ENCODE measurements around the gene CDC42EP4. TPM values are rescaled to one million over a fixed set of nuclear protein-coding genes. Genes with fewer than 3 reads are reported as not detected.
"Not testable (repeated sequence)": the region's sequence is repeated elsewhere in the genome, so short reads cannot be mapped to it uniquely, and the experiment has no call there.

The CDC42EP4 gene
- total RNA-seq, 2 donors from 2014 or later = 1.1 to 1.7 TPM

GRCh38 chr17:73265646-73266640 is 45.9 kb downstream of the CDC42EP4 start:
- ATAC-seq = no peak
- Mint-ChIP-seq H3K27ac (no peak overlapping the region), H3K4me1 (ENCODE audit: low read depth in 2 of 2) (no peaks in the 10 kb centered on the region), H3K9me3 (no peaks in the 10 kb centered on the region), H3K27me3 (no peaks in the 10 kb centered on the region), H3K4me3 (no peak overlapping the region), H3K36me3 (no peaks in the 10 kb centered on the region)
- DNase-seq (ENCODE audit: low spot score) = no peak

GRCh38 chr17:73264448-73264847 is 47.4 kb downstream of the CDC42EP4 start:
- not testable (repeated sequence) for H3K27me3 Mint-ChIP-seq; DNase-seq (ENCODE audit: low spot score); H3K4me1 Mint-ChIP-seq (ENCODE audit: low read depth in 2 of 2); ATAC-seq; H3K27ac Mint-ChIP-seq; H3K36me3 Mint-ChIP-seq; H3K4me3 Mint-ChIP-seq; H3K9me3 Mint-ChIP-seq

GRCh38 chr17:73262676-73263642 is 48.8 kb downstream of the CDC42EP4 start:
- Mint-ChIP-seq H3K9me3 (no peaks in the 10 kb centered on the region), H3K4me3 (no peak overlapping the region), H3K27me3 (no peaks in the 10 kb centered on the region), H3K4me1 (ENCODE audit: low read depth in 2 of 2) (no peaks in the 10 kb centered on the region), H3K36me3 (no peaks in the 10 kb centered on the region), H3K27ac (no peak overlapping the region)
- ATAC-seq = no peak
- no peak for DNase-seq (ENCODE audit: low spot score)

GRCh38 chr17:73261952-73262675 is 49.7 kb downstream of the CDC42EP4 start:
- no peaks in the 10 kb centered on the region for H3K4me1 Mint-ChIP-seq (ENCODE audit: low read depth in 2 of 2)
- H3K9me3 Mint-ChIP-seq = no peaks in the 10 kb centered on the region
- H3K27me3 Mint-ChIP-seq = no peaks in the 10 kb centered on the region
- H3K27ac Mint-ChIP-seq = no peak overlapping the region
- no peaks in the 10 kb centered on the region for H3K36me3 Mint-ChIP-seq
- no peak overlapping the region for H3K4me3 Mint-ChIP-seq
- peak in 1 of 2 donors; percentile 51 for ATAC-seq
- no peak for DNase-seq (ENCODE audit: low spot score)

GRCh38 chr17:73261617-73261951 is 50.2 kb downstream of the CDC42EP4 start, which contains the start of gene CPSF4L:
TSS of gene CPSF4L (minus strand) at chr17:73261880. CDS start at chr17:73261818, 62 bp downstream.
- no peak within 1 kb of the TSS for H3K4me3 Mint-ChIP-seq
- no peaks in the 10 kb centered on the region for H3K36me3 Mint-ChIP-seq
- no peaks in the 10 kb centered on the region for H3K4me1 Mint-ChIP-seq (ENCODE audit: low read depth in 2 of 2)
- no peak within 1 kb of the TSS for H3K27ac Mint-ChIP-seq
- no peaks in the 10 kb centered on the region for H3K9me3 Mint-ChIP-seq
- H3K27me3 Mint-ChIP-seq = no peaks in the 10 kb centered on the region
- DNase-seq (ENCODE audit: low spot score) (no peak), ATAC-seq (no peak)

GRCh38 chr17:73257516-73257915 is 54.3 kb downstream of the CDC42EP4 start:
- no peak for DNase-seq (ENCODE audit: low spot score)
- no peaks in the 10 kb centered on the region for H3K9me3 Mint-ChIP-seq
- no peaks in the 10 kb centered on the region for H3K4me1 Mint-ChIP-seq (ENCODE audit: low read depth in 2 of 2)
- H3K27me3 Mint-ChIP-seq = no peaks in the 10 kb centered on the region
- no peak overlapping the region for H3K27ac Mint-ChIP-seq
- no peak for ATAC-seq
- H3K36me3 Mint-ChIP-seq = no peaks in the 10 kb centered on the region
- no peak overlapping the region for H3K4me3 Mint-ChIP-seq

- Mint-ChIP-seq H3K27ac (no peak overlapping the region), H3K27me3 (no peaks in the 10 kb centered on the region), H3K36me3 (no peaks in the 10 kb centered on the region), H3K4me3 (no peak overlapping the region), H3K9me3 (no peaks in the 10 kb centered on the region), H3K4me1 (ENCODE audit: low read depth in 2 of 2) (no peaks in the 10 kb centered on the region)
- DNase-seq (ENCODE audit: low spot score) (no peak), ATAC-seq (no peak)
Measured at GRCh38 chr17:73256220-73256619, 55.6 kb downstream of the CDC42EP4 start.

GRCh38 chr17:73255671-73256181 is 56.1 kb downstream of the CDC42EP4 start:
- Mint-ChIP-seq H3K27me3 (no peaks in the 10 kb centered on the region), H3K36me3 (no peaks in the 10 kb centered on the region), H3K27ac (no peak overlapping the region), H3K4me3 (no peak overlapping the region), H3K9me3 (no peaks in the 10 kb centered on the region), H3K4me1 (ENCODE audit: low read depth in 2 of 2) (no peaks in the 10 kb centered on the region)
- ATAC-seq = peak; percentile 69
- peak; percentile 68 for DNase-seq (ENCODE audit: low spot score)

- Mint-ChIP-seq H3K4me1 (ENCODE audit: low read depth in 2 of 2) (no peaks in the 10 kb centered on the region), H3K27ac (no peak overlapping the region), H3K9me3 (no peaks in the 10 kb centered on the region), H3K36me3 (no peaks in the 10 kb centered on the region), H3K27me3 (no peaks in the 10 kb centered on the region), H3K4me3 (no peak overlapping the region)
- DNase-seq (ENCODE audit: low spot score) = no peak
- no peak for ATAC-seq
Measured at GRCh38 chr17:73251871-73252270, 59.9 kb downstream of the CDC42EP4 start.

GRCh38 chr17:73250851-73251640 is 60.8 kb downstream of the CDC42EP4 start:
- ATAC-seq = no peak
- H3K9me3 Mint-ChIP-seq = no peaks in the 10 kb centered on the region
- H3K4me3 Mint-ChIP-seq = no peak overlapping the region
- H3K4me1 Mint-ChIP-seq (ENCODE audit: low read depth in 2 of 2) = no peaks in the 10 kb centered on the region
- H3K27ac Mint-ChIP-seq = no peak overlapping the region
- H3K36me3 Mint-ChIP-seq = no peaks in the 10 kb centered on the region
- no peaks in the 10 kb centered on the region for H3K27me3 Mint-ChIP-seq
- no peak for DNase-seq (ENCODE audit: low spot score)

GRCh38 chr17:73249700-73250099 is 62.1 kb downstream of the CDC42EP4 start:
- DNase-seq (ENCODE audit: low spot score) (no peak), ATAC-seq (no peak)
- H3K4me1 Mint-ChIP-seq (ENCODE audit: low read depth in 2 of 2) = no peaks in the 10 kb centered on the region
- no peaks in the 10 kb centered on the region for H3K36me3 Mint-ChIP-seq
- no peaks in the 10 kb centered on the region for H3K9me3 Mint-ChIP-seq
- H3K4me3 Mint-ChIP-seq = no peak overlapping the region
- no peaks in the 10 kb centered on the region for H3K27me3 Mint-ChIP-seq
- no peak overlapping the region for H3K27ac Mint-ChIP-seq

GRCh38 chr17:73248532-73248931 is 63.3 kb downstream of the CDC42EP4 start:
- DNase-seq (ENCODE audit: low spot score) (no peak), ATAC-seq (no peak)
- H3K4me3 Mint-ChIP-seq = no peak overlapping the region

More at GRCh38 chr17:73248532-73248931, 63.3 kb downstream of the CDC42EP4 start:
- H3K36me3 Mint-ChIP-seq = no peaks in the 10 kb centered on the region
- H3K4me1 Mint-ChIP-seq (ENCODE audit: low read depth in 2 of 2) = no peaks in the 10 kb centered on the region
- no peaks in the 10 kb centered on the region for H3K9me3 Mint-ChIP-seq
- no peaks in the 10 kb centered on the region for H3K27me3 Mint-ChIP-seq
- H3K27ac Mint-ChIP-seq = no peak overlapping the region

Measured in natural killer cell treated with Interleukin-12 subunit alpha and Interleukin-12 subunit beta and Interleukin-15 and Interleukin-18, amount 100 ng/mL, for 72 hours (primary cell).